Psoas muscle (tissue), 8 donors: Measurements from ENCODE around the gene GNAT1. TPM values are rescaled to one million over a fixed set of nuclear protein-coding genes. Genes with fewer than 3 reads are reported as not detected.

Experiments
- ATAC-seq, 4 donors: fragments of 200-7000 bp; cut with Tn5 transposase; one replicate each; pipeline ENCODE4 v1.9.1; 2020; ENCODE audit warnings: moderate library complexity in 3 of 4, mild to moderate bottlenecking in 2 of 4
- DNase-seq, 2 donors: peaks; one replicate each; pipeline ENCODE4 v3.0.0-alpha.2; 2020
- H3K27ac ChIP-seq: fragments of 200-600 bp; one replicate; pipeline ENCODE4 v1.8.0; 2022
- H3K27me3 ChIP-seq, 3 donors: fragments of 200-600 bp in 1 of 3; one replicate each; pipeline versions ENCODE4 v1.6.1 to v1.8.0; 2013 to 2022; ENCODE audit warnings: low read length in 2 of 3, mild to moderate bottlenecking in 2 of 3, moderate library complexity in 1 of 3; ENCODE audit not compliant: insufficient read depth in 3 of 3
- H3K36me3 ChIP-seq, 2 donors: fragments of 200-600 bp in 1 of 2; one replicate each; pipeline versions ENCODE4 v1.6.1 to v1.8.0; 2013 to 2022; ENCODE audit warnings: low read depth in 1 of 2, mild to moderate bottlenecking in 1 of 2, moderate library complexity in 1 of 2; ENCODE audit not compliant: insufficient read depth in 1 of 2
- H3K4me1 ChIP-seq: fragments of 200-600 bp; one replicate; pipeline ENCODE4 v1.8.0; 2022
- H3K4me3 ChIP-seq: fragments of 200-600 bp; one replicate; pipeline ENCODE4 v1.8.0; 2022; ENCODE audit warnings: mild to moderate bottlenecking
- H3K9me3 ChIP-seq: fragments of 200-600 bp; one replicate; pipeline ENCODE4 v1.8.0; 2022
- WGBS, 3 donors: extraction: QIAGEN DNeasy Blood & Tissue Kit; methylation state at CpG; one replicate each; pipeline versions ENCODE4 v1.1.6 to v1.1.7; 2013; 5-methylcytosine and 5-hydroxymethylcytosine counted together
- intact Hi-C, 2 donors: fragments of 100-400 bp; cut with DNase I; formaldehyde crosslinking; loops; one replicate each; pipeline versions ENCODE4 v1.11.0 to v1.14.2; 2022
- polyA plus RNA-seq, 3 donors: library from polyadenylated mRNA; stranded (reverse); fragments of 200-250 nt; gene quantifications; one replicate each; pipeline ENCODE4 v1.2.3, GENCODE V29; 2013
- total RNA-seq, 4 donors: library from RNA; stranded (reverse); fragmentation: NEBNext Ultra II Directional in 2 of 4; extraction: Animal tissue kit (Norgen Biotek cat#: 25700) in 2 of 4; gene quantifications; one replicate each; pipeline versions ENCODE4 v1.2.1 to v1.2.4, GENCODE V29; 2021 to 2023
- TF ChIP-seq, protein P1 (sequence below): fragments of 200-600 bp; IDR thresholded peaks from one replicate; pipeline ENCODE4 v1.8.0; 2022; ENCODE audit warnings: antibody characterized with exemption
- donor health status: healthy with polysubstance abuse.
- donor health status: DM: no; HTN: no; CAD: no; lungs with moderate emphysema.
- donor health status: Bipolar disorder and iron deficiency.
- donor health status: healthy.
- donor health status: DM: yes; HTN: yes; CAD: no.
- donor health status: DM: no; HTN: no; CAD: no.
- donor health status: DM: no; HTN: no; CAD: no.
- donor health status: DM: yes; HTN: yes; CAD: no.

The GNAT1 gene
- total and polyA plus RNA-seq, 7 donors, result not detected

DNA sequence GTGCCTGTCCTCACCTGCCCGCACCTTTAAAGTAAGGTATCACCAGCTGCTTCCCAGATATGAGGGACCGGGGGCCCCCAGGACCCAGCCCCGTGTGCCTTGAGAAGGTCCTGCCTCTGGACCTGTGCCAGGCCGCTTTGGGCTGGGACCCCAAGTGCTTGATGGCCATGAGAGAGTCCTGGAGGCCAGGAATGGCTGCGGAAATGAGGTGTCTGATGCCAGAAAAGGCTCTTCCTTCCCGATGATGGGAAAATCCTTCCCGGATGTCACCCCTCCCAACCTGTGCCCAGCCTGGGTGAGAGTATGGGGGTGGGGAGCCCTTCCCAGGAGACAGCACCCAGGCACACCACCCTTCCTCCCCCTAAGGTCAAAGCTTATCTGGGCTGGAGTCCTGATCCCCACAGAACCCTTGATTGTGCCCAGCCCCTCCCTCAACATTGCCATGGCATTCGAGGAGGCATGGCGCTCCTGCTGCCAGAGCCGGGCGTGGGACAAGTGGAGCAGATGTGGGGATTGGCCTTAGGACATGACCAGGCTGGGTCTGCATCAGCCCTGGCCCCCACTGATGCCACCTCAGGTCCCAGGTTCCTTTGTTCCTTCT lies 22.1 kb upstream of the GNAT1 start:
- no peak for DNase-seq
- H3K27ac ChIP-seq, result peak overlapping the region; percentile 76
- no peak for ATAC-seq
- peaks cover 0 to 6% of the 10 kb centered on the region in 2 donors for H3K36me3 ChIP-seq
- H3K27me3 ChIP-seq, result no peaks in the 10 kb centered on the region
- TF ChIP-seq, protein P1, sequence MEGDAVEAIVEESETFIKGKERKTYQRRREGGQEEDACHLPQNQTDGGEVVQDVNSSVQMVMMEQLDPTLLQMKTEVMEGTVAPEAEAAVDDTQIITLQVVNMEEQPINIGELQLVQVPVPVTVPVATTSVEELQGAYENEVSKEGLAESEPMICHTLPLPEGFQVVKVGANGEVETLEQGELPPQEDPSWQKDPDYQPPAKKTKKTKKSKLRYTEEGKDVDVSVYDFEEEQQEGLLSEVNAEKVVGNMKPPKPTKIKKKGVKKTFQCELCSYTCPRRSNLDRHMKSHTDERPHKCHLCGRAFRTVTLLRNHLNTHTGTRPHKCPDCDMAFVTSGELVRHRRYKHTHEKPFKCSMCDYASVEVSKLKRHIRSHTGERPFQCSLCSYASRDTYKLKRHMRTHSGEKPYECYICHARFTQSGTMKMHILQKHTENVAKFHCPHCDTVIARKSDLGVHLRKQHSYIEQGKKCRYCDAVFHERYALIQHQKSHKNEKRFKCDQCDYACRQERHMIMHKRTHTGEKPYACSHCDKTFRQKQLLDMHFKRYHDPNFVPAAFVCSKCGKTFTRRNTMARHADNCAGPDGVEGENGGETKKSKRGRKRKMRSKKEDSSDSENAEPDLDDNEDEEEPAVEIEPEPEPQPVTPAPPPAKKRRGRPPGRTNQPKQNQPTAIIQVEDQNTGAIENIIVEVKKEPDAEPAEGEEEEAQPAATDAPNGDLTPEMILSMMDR, result no peak
- no peaks in the 10 kb centered on the region for H3K9me3 ChIP-seq
- H3K4me1 ChIP-seq, result peaks cover 86% of the 10 kb centered on the region
- intact Hi-C loops, result no loop called here
- H3K4me3 ChIP-seq, result no peak overlapping the region
- 64 to 80% (median 69%) methylated on average over 11 of the region's 11 CpGs for WGBS, 3 donors

DNA sequence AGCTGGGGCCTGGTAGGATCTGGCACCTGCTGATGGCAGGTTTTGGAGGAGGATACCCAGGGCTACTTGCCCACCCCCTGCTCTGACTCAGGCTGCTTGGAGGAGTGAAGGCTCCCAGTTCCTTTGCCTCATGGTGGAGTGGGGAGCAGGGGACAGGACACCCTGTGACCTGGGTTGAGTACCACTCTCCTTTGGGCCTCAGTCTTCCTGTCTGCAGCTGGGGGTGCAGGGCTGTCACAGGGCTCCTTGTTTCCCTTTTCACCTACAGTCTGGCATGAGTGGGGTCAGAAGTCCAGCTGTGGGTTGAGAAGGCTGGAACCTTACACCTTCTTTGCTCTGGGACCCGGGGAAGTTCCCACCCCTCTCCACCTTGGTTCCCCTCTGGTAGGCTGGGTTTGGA lies 21.6 kb upstream of the GNAT1 start:
- ATAC-seq, result no peak
- Histone ChIP-seq H3K9me3 (no peaks in the 10 kb centered on the region), H3K4me3 (no peak overlapping the region), H3K4me1 (peaks cover 81% of the 10 kb centered on the region), H3K27me3 (no peaks in the 10 kb centered on the region), H3K27ac (peak overlapping the region; percentile 76), H3K36me3 (peaks cover 0 to 11% of the 10 kb centered on the region in 2 donors)
- TF ChIP-seq, protein P1, result no peak
- no peak for DNase-seq
- WGBS, 3 donors, result 94 to 100% (median 100%) methylated on average over 1 of the region's 1 CpG
- intact Hi-C loops, result no loop called here

DNA sequence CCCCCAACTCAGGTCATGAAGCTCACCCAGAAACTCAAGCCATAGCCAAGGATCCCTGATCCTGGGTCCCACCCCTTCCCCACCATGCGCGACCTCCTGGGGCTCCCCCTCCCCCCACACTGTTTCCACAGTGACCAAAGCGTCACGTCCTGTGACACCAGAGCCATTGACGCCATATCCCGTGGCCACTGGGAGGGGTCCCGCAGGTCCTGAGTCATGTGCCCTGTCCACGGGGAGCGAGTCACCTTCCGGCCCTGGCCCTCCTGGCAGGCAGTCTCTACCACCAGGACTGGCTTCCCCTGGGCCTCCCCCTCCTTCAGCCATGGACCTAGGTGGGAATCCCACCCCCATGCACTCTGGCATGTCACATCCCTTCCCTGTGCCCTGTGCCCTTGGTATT lies 20.7 kb upstream of the GNAT1 start:
- Histone ChIP-seq H3K9me3 (no peaks in the 10 kb centered on the region), H3K4me1 (peaks cover 73% of the 10 kb centered on the region), H3K27ac (peak overlapping the region; percentile 76), H3K36me3 (peaks cover 0 to 19% of the 10 kb centered on the region in 2 donors), H3K4me3 (no peak overlapping the region), H3K27me3 (no peaks in the 10 kb centered on the region)
- ATAC-seq (peak; percentile 25 to 52 (median 42)), DNase-seq (peak; percentile 61 to 79)
- intact Hi-C loops, result no loop called here
- TF ChIP-seq, protein P1, result no peak
- 68 to 84% (median 81%) methylated on average over 10 of the region's 10 CpGs for WGBS, 3 donors

DNA sequence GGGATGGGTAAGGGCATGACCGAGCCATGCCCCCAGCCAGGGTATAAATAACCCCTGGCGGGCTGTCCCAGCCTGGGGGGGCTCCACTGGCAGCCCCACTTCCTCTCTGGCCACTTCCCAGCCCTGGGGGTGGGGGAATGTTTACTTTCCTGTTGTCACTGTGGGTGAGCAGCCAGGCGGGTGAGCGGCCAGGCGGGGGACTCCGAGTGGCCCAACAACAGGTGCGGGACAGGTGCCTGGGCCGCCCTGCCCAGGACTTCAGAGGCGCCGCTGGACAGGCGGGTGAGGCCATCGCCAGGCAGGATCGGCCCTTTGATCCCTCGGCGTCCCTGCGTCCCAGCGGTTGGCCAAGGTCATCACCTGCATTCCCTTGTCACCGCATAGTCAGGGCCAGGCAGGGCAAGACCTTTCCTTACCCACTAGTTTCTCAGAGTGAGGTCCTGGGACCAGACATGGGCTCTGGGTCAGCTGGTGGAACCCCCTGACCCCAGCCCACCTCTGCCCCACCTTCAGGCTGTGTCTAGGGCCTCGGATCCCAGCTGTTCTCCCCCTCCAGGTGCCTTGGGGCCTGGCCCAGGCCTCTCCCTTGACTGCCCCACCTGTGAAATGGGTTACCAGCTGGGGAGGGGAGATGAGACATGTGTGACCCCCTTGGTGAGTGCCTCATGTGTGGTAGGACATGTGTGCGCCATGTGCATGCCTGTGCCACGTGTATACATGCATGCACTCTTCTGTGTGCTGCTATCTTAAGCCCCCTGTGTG lies 19.7 kb upstream of the GNAT1 start:
- peak overlapping the region; percentile 76 for H3K27ac ChIP-seq
- peaks cover 62% of the 10 kb centered on the region for H3K4me1 ChIP-seq
- no peaks in the 10 kb centered on the region for H3K27me3 ChIP-seq
- peaks cover 0 to 28% of the 10 kb centered on the region in 2 donors for H3K36me3 ChIP-seq
- no peak overlapping the region for H3K4me3 ChIP-seq
- ATAC-seq (peak; percentile 44 to 92 (median 58)), DNase-seq (peak in 1 of 2 donors; percentile 52)
- H3K9me3 ChIP-seq, result no peaks in the 10 kb centered on the region
- TF ChIP-seq, protein P1, result no peak
- WGBS, 3 donors, result 26 to 35% (median 30%) methylated on average over 19 to 21 of the region's 21 CpGs
- intact Hi-C loops, result no loop called here
